Esophagus muscularis mucosa (tissue), 4 donors: ENCODE measurements around the gene GAGE12D.
"Not testable (repeated sequence)": the region's sequence is repeated elsewhere in the genome, so short reads cannot be mapped to it uniquely, and the experiment has no call there.

Source experiments
- EP300 ChIP-seq: sonication (generic); formaldehyde crosslinking; IDR thresholded peaks from one replicate; pipeline ENCODE4 v1.6.1; 2017; ENCODE audit warnings: antibody characterized with exemption
- POLR2A ChIP-seq: fragments of 450-650 bp; IDR thresholded peaks from one replicate; pipeline ENCODE4 v1.6.1; 2017; ENCODE audit warnings: antibody characterized with exemption, moderate library complexity, mild to moderate bottlenecking, low read depth
- POLR2AphosphoS5 ChIP-seq, 2 donors: sonication (generic); formaldehyde crosslinking; IDR thresholded peaks; one replicate each; pipeline ENCODE4 v1.6.1; 2017; ENCODE audit warnings: antibody characterized with exemption in 2 of 2
- TF ChIP-seq, protein P1 (sequence below), 3 experiments: fragments of 200-600 bp in 2 of 3; fragments of 450-650 bp in 1 of 3; sonication (generic) in 2 of 3; IDR thresholded peaks; one replicate each; pipeline ENCODE4 v1.5.1; 2017 to 2019; ENCODE audit warnings: antibody characterized with exemption in 3 of 3, mild to moderate bottlenecking in 2 of 3, moderate library complexity in 1 of 3

- TF ChIP-seq, protein P1, sequence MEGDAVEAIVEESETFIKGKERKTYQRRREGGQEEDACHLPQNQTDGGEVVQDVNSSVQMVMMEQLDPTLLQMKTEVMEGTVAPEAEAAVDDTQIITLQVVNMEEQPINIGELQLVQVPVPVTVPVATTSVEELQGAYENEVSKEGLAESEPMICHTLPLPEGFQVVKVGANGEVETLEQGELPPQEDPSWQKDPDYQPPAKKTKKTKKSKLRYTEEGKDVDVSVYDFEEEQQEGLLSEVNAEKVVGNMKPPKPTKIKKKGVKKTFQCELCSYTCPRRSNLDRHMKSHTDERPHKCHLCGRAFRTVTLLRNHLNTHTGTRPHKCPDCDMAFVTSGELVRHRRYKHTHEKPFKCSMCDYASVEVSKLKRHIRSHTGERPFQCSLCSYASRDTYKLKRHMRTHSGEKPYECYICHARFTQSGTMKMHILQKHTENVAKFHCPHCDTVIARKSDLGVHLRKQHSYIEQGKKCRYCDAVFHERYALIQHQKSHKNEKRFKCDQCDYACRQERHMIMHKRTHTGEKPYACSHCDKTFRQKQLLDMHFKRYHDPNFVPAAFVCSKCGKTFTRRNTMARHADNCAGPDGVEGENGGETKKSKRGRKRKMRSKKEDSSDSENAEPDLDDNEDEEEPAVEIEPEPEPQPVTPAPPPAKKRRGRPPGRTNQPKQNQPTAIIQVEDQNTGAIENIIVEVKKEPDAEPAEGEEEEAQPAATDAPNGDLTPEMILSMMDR (IDR thresholded peaks at IDR 0.05) = not testable (repeated sequence)
- not testable (repeated sequence) for TF ChIP-seq POLR2A; EP300; POLR2AphosphoS5 (IDR thresholded peaks at IDR 0.05)
These were observed 27.6 kb downstream of the GAGE12D start for GRCh38 chrX:49569152-49569551.
